HepG2 (cell line): ENCODE measurements around the gene TMEM171.

Source experiments
- BHLHE40 ChIP-seq: IDR thresholded peaks from 2 replicates; pipeline ENCODE4 v1.6.1; 2011; ENCODE audit warnings: low read length, improper control_type of control experiment
- ETV6 ChIP-seq: sonication (generic); formaldehyde crosslinking; conservative IDR thresholded peaks from 2 replicates; pipeline ENCODE4 v1.4.0; 2020; ENCODE audit warnings: missing genetic modification reagents
- FOSL1 ChIP-seq: sonication (generic); formaldehyde crosslinking; IDR thresholded peaks from 2 replicates; pipeline ENCODE4 v1.9.0; 2021; ENCODE audit warnings: missing genetic modification reagents, borderline replicate concordance
- IRF1 ChIP-seq: sonication (generic); formaldehyde crosslinking; IDR thresholded peaks from 2 replicates; pipeline ENCODE4 v1.4.0; 2020; ENCODE audit warnings: low read depth, mild to moderate bottlenecking, missing genetic modification reagents
- POLR2A ChIP-seq, 2 experiments: IDR thresholded peaks; 2 replicates each; pipeline ENCODE4 v1.6.1; 2011; ENCODE audit warnings: low read depth in 2 of 2, low read length in 2 of 2, mild to moderate bottlenecking in 1 of 2, moderate library complexity in 1 of 2; ENCODE audit not compliant: insufficient read depth in 1 of 2
- PRDM4 ChIP-seq: sonication (generic); formaldehyde crosslinking; IDR thresholded peaks from 2 replicates; pipeline ENCODE4 v1.9.0; 2021; ENCODE audit warnings: missing genetic modification reagents, borderline replicate concordance
- RAD21 ChIP-seq: fragments of 450-650 bp; formaldehyde crosslinking; IDR thresholded peaks from 2 replicates; pipeline ENCODE4 v1.5.0; 2020; ENCODE audit warnings: mild to moderate bottlenecking
- ZC3H13 ChIP-seq: sonication (generic); formaldehyde crosslinking; IDR thresholded peaks from 2 replicates; pipeline ENCODE4 v1.8.1; 2023; ENCODE audit warnings: mild to moderate bottlenecking, missing genetic modification reagents, moderate library complexity
- ZNF274 ChIP-seq: sonication (generic); formaldehyde crosslinking; IDR thresholded peaks from 2 replicates; pipeline ENCODE4 v1.5.1; 2020; ENCODE audit warnings: mild to moderate bottlenecking, missing genetic modification reagents

- TF ChIP-seq ZNF274 (CRISPR knock-in tag) (no peak), ZC3H13 (CRISPR knock-in tag) (no peak), ETV6 (no peak), BHLHE40 (no peak), PRDM4 (CRISPR knock-in tag) (no peak), IRF1 (CRISPR knock-in tag) (no peak), RAD21 (CRISPR knock-in tag) (no peak), POLR2A (IDR thresholded peaks at IDR 0.05; ENCODE audit: insufficient read depth in 1 of 2, low read depth in 2 of 2, low read length in 2 of 2) (no peak), FOSL1 (CRISPR knock-in tag) (no peak)
Measured at GRCh38 chr5:73122875-73123810, 2.8 kb downstream of the TMEM171 start.
